Inflammatory macrophage treated with lipopolysaccharide for 4 hours (primary cell): ENCODE measurements around the gene C20orf96.
A peak's percentile ranks its signal among the peaks of the same experiment; 100 is the strongest.
"Not testable (repeated sequence)": the region's sequence is repeated elsewhere in the genome, so short reads cannot be mapped to it uniquely, and the experiment has no call there.

Source experiments
- DNase-seq: peaks from one replicate; pipeline ENCODE4 v3.0.0-alpha.2; 2020

The C20orf96 gene

DNA sequence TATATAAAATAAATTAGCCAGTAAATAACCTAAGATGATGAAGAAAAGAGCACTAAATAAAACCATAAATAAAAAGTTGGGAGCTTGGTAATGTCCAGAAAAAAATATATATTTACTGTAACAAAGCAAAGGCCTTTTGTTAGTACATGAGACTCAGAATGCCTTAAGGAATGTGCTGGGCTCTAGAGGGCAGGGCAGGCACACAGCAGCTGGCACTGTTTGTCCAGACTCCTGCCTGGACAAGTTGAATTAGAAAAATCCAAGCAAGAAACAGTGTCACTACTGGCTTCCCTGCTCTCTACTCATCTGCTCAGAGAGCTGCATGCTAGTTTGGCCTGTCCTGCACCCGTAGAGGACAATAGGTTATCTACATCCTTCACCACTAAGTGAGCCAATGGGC lies 54.7 kb downstream of the C20orf96 start:
- DNase-seq = peak; percentile 43

DNA sequence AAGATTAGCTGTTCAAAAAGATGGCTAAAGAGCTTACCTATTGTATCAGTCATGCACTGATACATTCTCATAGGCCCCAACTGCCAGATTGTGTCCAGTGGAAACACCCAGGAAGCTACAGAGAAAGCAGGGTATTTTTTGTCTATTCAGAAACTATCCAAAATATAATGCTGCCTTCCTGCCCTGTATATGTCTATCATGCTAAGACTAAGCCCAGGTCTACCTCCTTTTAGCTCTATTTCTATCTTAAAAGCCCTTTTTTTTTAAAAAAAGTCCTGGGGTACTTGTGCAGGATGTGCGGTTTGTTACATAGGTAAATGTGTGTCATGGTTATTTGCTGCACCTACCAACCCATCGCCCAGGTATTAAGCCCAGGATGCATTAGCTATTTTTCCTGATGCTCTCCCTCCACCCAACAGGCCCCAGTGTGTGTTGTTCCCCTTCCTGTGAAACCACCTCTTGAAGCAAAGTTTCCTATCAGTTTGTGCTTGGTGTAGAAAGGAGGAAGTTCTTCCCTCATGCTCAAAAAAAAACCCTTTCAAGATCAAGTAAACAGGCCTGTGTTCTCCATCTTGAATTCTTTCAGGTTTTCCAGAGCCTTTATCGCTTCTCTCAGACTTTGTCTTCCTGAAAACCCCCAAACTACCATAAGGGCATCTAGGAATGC lies 63.0 kb downstream of the C20orf96 start:
- peak; percentile 49 for DNase-seq

DNA sequence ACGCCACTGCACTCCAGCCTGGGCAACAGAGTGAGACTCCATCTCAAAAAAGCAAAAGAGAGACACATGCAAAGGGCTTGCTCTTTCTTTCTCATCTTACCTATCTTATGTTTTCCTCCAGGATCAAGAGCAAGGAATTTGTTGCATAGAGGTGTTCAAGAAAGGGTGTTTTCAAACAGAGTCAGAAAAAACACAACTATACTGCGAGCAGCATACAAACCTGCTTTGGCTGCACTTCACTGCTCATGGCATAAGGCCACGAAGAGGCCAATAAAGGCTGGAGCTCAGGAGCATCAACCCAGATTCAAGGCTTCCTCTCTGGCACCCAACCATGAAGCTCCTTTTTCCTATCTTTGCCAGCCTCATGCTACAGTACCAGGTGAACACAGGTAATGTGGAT lies 63.6 kb downstream of the C20orf96 start, which contains the start of gene DEFB129:
DEFB129 (plus strand) TSS at position 301 of the 400 bp plus-strand sequence; CDS start at position 332, 31 bp downstream.
- no peak for DNase-seq

DNA sequence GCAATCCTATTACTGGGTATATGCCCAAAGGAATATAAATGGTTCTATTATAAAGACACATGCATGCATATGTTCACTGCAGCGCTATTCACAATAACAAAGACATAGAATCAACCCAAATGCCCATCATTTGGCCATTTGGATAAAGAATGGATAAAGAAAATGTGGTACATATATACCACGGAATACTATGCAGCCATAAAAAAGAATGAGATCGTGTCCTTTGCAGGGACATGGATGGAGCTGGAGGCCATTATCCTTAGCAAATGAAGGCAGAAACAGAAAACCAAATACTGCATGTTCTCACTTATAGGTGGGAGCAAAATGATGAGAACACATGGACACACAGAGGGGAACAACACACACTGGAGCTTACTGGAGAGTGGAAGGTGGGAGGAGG lies 64.7 kb downstream of the C20orf96 start:
- not testable (repeated sequence) for DNase-seq

DNA sequence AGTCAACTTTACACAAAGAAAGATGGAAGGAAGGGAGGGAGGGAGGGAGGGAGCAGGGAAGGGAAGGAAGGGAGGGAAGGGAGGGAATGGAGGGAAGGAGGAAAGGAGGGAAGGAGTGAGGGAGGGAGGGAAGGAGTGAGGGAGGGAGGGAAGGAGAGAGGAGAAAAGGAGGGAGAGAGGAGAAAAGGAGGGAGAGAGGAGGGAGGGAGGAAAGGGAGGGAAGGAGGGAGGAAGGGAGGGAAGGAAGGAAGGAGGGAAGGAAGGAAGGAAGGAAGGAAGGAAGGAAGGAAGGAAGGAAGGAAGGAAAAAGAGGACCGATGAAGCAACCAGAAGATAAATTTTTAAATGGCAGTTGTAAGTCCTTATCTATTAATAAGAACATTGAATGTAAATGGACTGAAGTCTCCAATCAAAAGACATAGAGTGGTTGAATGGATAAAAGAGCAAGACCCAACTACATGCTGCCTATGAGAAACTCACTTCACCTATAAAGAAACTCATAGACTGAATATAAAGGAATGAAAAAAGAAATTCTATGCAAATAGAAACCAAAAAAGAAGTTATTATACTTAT lies 69.2 kb downstream of the C20orf96 start:
- no peak for DNase-seq
